OCI-LY3 (cell line): ENCODE results near the gene MXI1.

Experiments used
- CTCF ChIP-seq: fragments of 200-600, 300-600 bp; sonication (generic); IDR thresholded peaks from 2 replicates; pipeline ENCODE4 v1.5.1; 2014; ENCODE audit warnings: antibody characterized with exemption, low read length, low read depth
- EZH2phosphoT487 ChIP-seq: fragments of 200-600 bp; shearing (Covaris generic); IDR thresholded peaks from 2 replicates; pipeline ENCODE4 v1.6.1; 2018; ENCODE audit warnings: antibody characterized with exemption, mixed run types, low read depth

DNA sequence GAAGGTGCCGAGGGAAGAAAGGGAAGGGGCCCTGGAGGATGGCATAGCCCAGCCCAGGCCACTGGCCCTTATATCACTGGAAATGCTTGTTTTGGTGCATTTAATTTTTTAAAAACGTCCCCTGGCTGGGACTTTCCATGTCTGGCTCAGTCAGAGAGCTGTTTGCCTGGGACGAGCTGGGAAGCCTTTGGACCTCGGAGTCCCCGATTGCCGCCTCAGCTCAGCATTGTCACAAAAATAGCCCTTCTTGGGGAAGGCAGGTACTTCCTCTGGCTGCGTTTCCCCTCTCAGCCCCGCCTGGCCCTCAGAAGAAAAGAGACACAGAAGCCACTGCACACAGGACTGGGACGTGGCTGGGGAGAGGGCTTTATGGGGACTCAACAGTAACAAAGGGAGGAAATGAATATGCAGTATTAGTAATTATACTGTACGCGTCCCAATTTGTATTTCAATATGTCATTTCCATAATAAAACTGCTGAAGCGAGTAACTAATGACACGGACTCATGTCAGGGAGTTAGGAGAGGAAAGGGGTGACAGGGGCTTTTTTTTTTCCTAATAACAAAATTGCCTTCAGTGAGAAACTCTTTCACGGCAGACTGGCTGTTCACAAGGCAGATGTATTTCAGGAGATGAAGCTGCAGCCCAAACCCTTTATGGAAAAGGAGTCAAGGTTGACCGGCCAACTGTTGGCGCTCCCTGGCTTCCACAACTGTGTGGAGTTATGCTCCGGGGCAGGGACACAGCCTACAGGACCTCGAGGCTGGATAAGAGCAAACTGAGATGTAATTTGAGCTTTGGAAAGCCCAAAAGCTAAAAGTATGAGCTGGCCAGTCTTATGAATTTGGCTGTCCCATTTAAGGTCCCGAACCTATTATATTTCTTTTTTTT is 31.0 kb upstream of the MXI1 start:
- no peak for TF ChIP-seq CTCF
- TF ChIP-seq EZH2phosphoT487 = no peak
